GM12801 (cell line): ENCODE results near the gene EPM2A.

Experiments used
- CTCF ChIP-seq: IDR thresholded peaks from one replicate; pipeline ENCODE4 v1.5.1; 2011; ENCODE audit warnings: control low read depth; ENCODE audit not compliant: insufficient read length; ENCODE audit errors: extremely low read depth

The EPM2A gene

GRCh38 chr6:145728444-145729385 lies 6.6 kb downstream of the EPM2A start:
- no peak for TF ChIP-seq CTCF

- TF ChIP-seq CTCF = no peak
Observed at GRCh38 chr6:145727817-145728388, 7.4 kb downstream of the EPM2A start.

GRCh38 chr6:145725570-145725969 lies 9.8 kb downstream of the EPM2A start:
- no peak for TF ChIP-seq CTCF

- TF ChIP-seq CTCF = no peak
Observed at GRCh38 chr6:145723646-145724045, 11.7 kb downstream of the EPM2A start.

- no peak for TF ChIP-seq CTCF
Observed at GRCh38 chr6:145722190-145722589, 13.1 kb downstream of the EPM2A start.

- no peak for TF ChIP-seq CTCF
Observed at GRCh38 chr6:145721144-145721543, 14.2 kb downstream of the EPM2A start.

GRCh38 chr6:145715426-145715825 lies 19.9 kb downstream of the EPM2A start:
- TF ChIP-seq CTCF = no peak
